Right lobe of liver (tissue), 6 donors: ENCODE results near the gene SLC25A5. TPM values are rescaled to one million over a fixed set of nuclear protein-coding genes. Genes with fewer than 3 reads are reported as not detected.

Experiments used
- ATAC-seq, 4 donors: fragments of 200-7000 bp; cut with Tn5 transposase; one replicate each; pipeline ENCODE4 v1.9.1; 2020; ENCODE audit warnings: mild to moderate bottlenecking in 4 of 4, moderate library complexity in 4 of 4
- DNase-seq, 3 donors: peaks; one replicate each; pipeline ENCODE4 v3.0.0-alpha.2; 2020
- H3K27ac ChIP-seq, 3 donors: fragments of 200-600 bp; one replicate each; pipeline ENCODE4 v1.8.0; 2022
- H3K27me3 ChIP-seq, 2 donors: fragments of 200-600 bp; one replicate each; pipeline ENCODE4 v1.8.0; 2022
- H3K36me3 ChIP-seq, 4 donors: fragments of 200-600 bp; sonication (generic) in 1 of 4; one replicate each; pipeline versions ENCODE4 v1.5.1 to v1.8.0; 2017 to 2022; ENCODE audit warnings: control low read depth in 1 of 4
- H3K4me1 ChIP-seq, 4 donors: fragments of 200-600 bp; sonication (generic) in 1 of 4; one replicate each; pipeline versions ENCODE4 v1.5.1 to v1.8.0; 2017 to 2022; ENCODE audit warnings: control low read depth in 1 of 4
- H3K4me3 ChIP-seq, 3 donors: fragments of 200-600 bp; one replicate each; pipeline ENCODE4 v1.8.0; 2022
- H3K9me3 ChIP-seq, 4 donors: fragments of 200-600 bp; sonication (generic) in 1 of 4; one replicate each; pipeline versions ENCODE4 v1.5.1 to v1.8.0; 2017 to 2022; ENCODE audit warnings: control low read depth in 1 of 4
- CTCF ChIP-seq, 4 donors: fragments of 200-600 bp in 3 of 4; fragments of 450-650 bp in 1 of 4; IDR thresholded peaks; one replicate each; pipeline versions ENCODE4 v1.5.1 to v1.8.0; 2016 to 2022; ENCODE audit warnings: antibody characterized with exemption in 4 of 4, mild to moderate bottlenecking in 2 of 4
- POLR2A ChIP-seq: fragments of 450-650 bp; IDR thresholded peaks from one replicate; pipeline ENCODE4 v1.6.1; 2017; ENCODE audit warnings: antibody characterized with exemption, mild to moderate bottlenecking
- WGBS: methylation state at CpG from one replicate; pipeline ENCODE4 v1.1.6; 2018; ENCODE audit warnings: low coverage, low lambda C conversion rate; ENCODE audit not compliant: insufficient coverage; ENCODE audit errors: missing lambda C conversion rate; 5-methylcytosine and 5-hydroxymethylcytosine counted together
- intact Hi-C, 2 donors: fragments of 100-400 bp; cut with DNase I; formaldehyde crosslinking; loops; one replicate each; pipeline versions ENCODE4 v1.11.2 to v1.14.1; 2022
- total RNA-seq, 6 experiments: library from RNA; depleted of rRNA in 2 of 6; stranded (reverse); fragments of >200 nt in 2 of 6; fragmentation: NEBNext Ultra II Directional in 3 of 6; extraction: Animal tissue kit (Norgen Biotek cat#: 25700) in 3 of 6; gene quantifications; one replicate each; pipeline versions ENCODE4 v1.1.0 to v1.2.4, GENCODE V29; 2016 to 2023
- donor health status: DM: no; HTN: yes; CAD: no.
- donor health status: DM: no; HTN: no; CAD: no.
- donor health status: DM: no; HTN: no; CAD: no.
- donor health status: DM: no; HTN: yes; CAD: no.
- donor health status: DM: no; HTN: yes; CAD: no.

Gene SLC25A5
- total RNA-seq, 6 experiments from 2014 or later: 168 to 296 (median 223) TPM

- TF ChIP-seq CTCF (IDR thresholded peaks at IDR 0.05) (no peak), POLR2A (no peak)
- no CpG with 5 or more reads among the region's 1 CpG for WGBS
- Histone ChIP-seq H3K4me1 (no peaks in the 10 kb centered on the region), H3K36me3 (no peaks in the 10 kb centered on the region), H3K9me3 (no peaks in the 10 kb centered on the region), H3K27ac (no peak overlapping the region), H3K4me3 (no peak overlapping the region), H3K27me3 (no peaks in the 10 kb centered on the region)
- intact Hi-C loops: no loop called here
- DNase-seq: no peak
- ATAC-seq: no peak
These were observed 28.9 kb downstream of the SLC25A5 start for GRCh38 chrX:119497185-119497584.

GRCh38 chrX:119500061-119500800 lies 32.0 kb downstream of the SLC25A5 start:
- H3K27me3 ChIP-seq: no peaks in the 10 kb centered on the region
- WGBS: 64% methylated on average over 13 of the region's 13 CpGs
- H3K27ac ChIP-seq: no peak overlapping the region
- H3K9me3 ChIP-seq: no peaks in the 10 kb centered on the region
- ATAC-seq (no peak), DNase-seq (no peak)
- H3K36me3 ChIP-seq: no peaks in the 10 kb centered on the region
- H3K4me1 ChIP-seq: peaks cover 0 to 23% (median 9%) of the 10 kb centered on the region in 4 donors
- TF ChIP-seq POLR2A (no peak), CTCF (IDR thresholded peaks at IDR 0.05) (no peak)
- H3K4me3 ChIP-seq: no peak overlapping the region
- intact Hi-C loops: no loop called here

- Histone ChIP-seq H3K4me3 (no peak overlapping the region), H3K9me3 (no peaks in the 10 kb centered on the region), H3K27me3 (no peaks in the 10 kb centered on the region), H3K36me3 (no peaks in the 10 kb centered on the region), H3K27ac (no peak overlapping the region), H3K4me1 (peaks cover 0 to 34% (median 10%) of the 10 kb centered on the region in 4 donors)
- intact Hi-C loops: no loop called here
- WGBS: 86% methylated on average over 7 of the region's 7 CpGs
- ATAC-seq: no peak
- DNase-seq: no peak
- no peak for TF ChIP-seq POLR2A
- no peak for TF ChIP-seq CTCF (IDR thresholded peaks at IDR 0.05)
These were observed 33.4 kb downstream of the SLC25A5 start for GRCh38 chrX:119501511-119502148.

- 33% methylated on average over 6 of the region's 11 CpGs for WGBS
- Histone ChIP-seq H3K4me1 (peaks cover 0 to 38% (median 10%) of the 10 kb centered on the region in 4 donors), H3K27me3 (no peaks in the 10 kb centered on the region), H3K4me3 (no peak overlapping the region), H3K9me3 (no peaks in the 10 kb centered on the region), H3K36me3 (no peaks in the 10 kb centered on the region), H3K27ac (peak overlapping the region in 2 of 3 donors; percentile 21 to 63)
- DNase-seq (peak in 2 of 3 donors; percentile 52 to 67), ATAC-seq (peak; percentile 46 to 61 (median 60))
- no peak for TF ChIP-seq POLR2A
- TF ChIP-seq CTCF (IDR thresholded peaks at IDR 0.05): no peak
- intact Hi-C loops: no loop called here
These were observed 34.7 kb downstream of the SLC25A5 start for GRCh38 chrX:119502727-119503483.
